ENCODE data around the gene ACAP1.
"Not testable (repeated sequence)": the region's sequence is repeated elsewhere in the genome, so short reads cannot be mapped to it uniquely, and the experiment has no call there.

The ACAP1 gene

DNA sequence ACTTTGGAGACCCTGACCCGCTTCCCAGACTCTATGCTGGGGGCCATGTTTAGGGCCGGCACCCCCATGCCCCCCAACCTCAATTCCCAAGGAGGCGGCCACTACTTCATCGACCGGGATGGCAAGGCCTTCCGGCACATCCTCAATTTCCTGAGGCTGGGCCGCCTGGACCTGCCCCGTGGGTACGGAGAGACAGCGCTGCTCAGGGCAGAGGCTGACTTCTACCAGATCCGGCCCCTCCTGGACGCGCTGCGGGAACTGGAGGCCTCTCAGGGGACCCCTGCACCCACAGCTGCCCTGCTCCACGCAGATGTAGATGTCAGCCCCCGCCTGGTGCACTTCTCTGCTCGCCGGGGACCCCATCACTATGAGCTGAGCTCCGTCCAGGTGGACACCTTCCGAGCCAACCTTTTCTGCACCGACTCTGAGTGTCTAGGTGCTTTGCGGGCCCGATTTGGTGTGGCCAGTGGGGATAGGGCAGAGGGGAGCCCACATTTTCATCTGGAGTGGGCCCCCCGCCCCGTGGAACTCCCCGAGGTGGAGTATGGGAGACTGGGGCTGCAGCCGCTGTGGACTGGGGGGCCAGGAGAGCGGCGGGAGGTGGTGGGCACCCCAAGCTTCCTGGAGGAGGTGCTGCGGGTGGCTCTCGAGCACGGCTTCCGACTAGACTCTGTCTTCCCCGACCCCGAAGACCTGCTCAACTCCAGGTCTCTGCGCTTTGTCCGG lies 16.7 kb downstream of the ACAP1 start:
- Histone ChIP-seq H3K4me1 (peaks cover 39 to 67% (median 54%) of the 10 kb centered on the region in 10 experiments), H4K20me1 (peaks cover 0 to 54% (median 7%) of the 10 kb centered on the region in 11 experiments; a peak in 8 of 22 replicates), H3K9me3 (replicated peaks in 1 of 11) (no peaks in the 10 kb centered on the region), H3K36me3 (peaks cover 0 to 9% (median 7%) of the 10 kb centered on the region in 11 experiments; a peak in 12 of 22 replicates), H3K4me2 (peak overlapping the region; percentile 92 to 100 (median 99)), H3K27me3 (no peaks in the 10 kb centered on the region), H3K27ac (peak overlapping the region in 1 of 11 experiments; percentile 71; a peak in 1 of 22 replicates), H3K4me3 (peak overlapping the region; percentile 66 to 87 (median 79); a peak in 19 of 20 replicates), H3K9ac (peak overlapping the region; percentile 71 to 85 (median 82); a peak in 19 of 22 replicates)
- no peak for TF ChIP-seq Cebpa-rat (IDR thresholded peaks at IDR 0.05)

- no peak for TF ChIP-seq Cebpa-rat (IDR thresholded peaks at IDR 0.05)
- peaks cover 39 to 62% (median 53%) of the 10 kb centered on the region in 10 experiments for H3K4me1 ChIP-seq
- H3K36me3 ChIP-seq, result no peaks in the 10 kb centered on the region
- H3K4me3 ChIP-seq, result no peak overlapping the region
- peak overlapping the region in 10 of 11 experiments; percentile 6 to 99 (median 96); a peak in 15 of 22 replicates for H3K4me2 ChIP-seq
- H3K27me3 ChIP-seq, result no peaks in the 10 kb centered on the region
- H3K9me3 ChIP-seq (replicated peaks in 1 of 11), result no peaks in the 10 kb centered on the region
- peak overlapping the region in 2 of 11 experiments; percentile 81 to 82; a peak in 2 of 22 replicates for H3K9ac ChIP-seq
- H4K20me1 ChIP-seq, result peaks cover 0 to 41% (median 7%) of the 10 kb centered on the region in 11 experiments; a peak in 7 of 22 replicates
- H3K27ac ChIP-seq, result no peak overlapping the region
Observed at GRCh38 chr17:7354262-7354843, 18.0 kb downstream of the ACAP1 start.

GRCh38 chr17:7355053-7355452 lies 18.7 kb downstream of the ACAP1 start, which contains the start of gene TMEM95:
Gene TMEM95, plus strand, starts transcription at chr17:7355156. Its CDS starts 49 bp downstream, at chr17:7355205.
- H4K20me1 ChIP-seq, result peaks cover 0 to 36% (median 5%) of the 10 kb centered on the region in 11 experiments; a peak in 5 of 22 replicates
- no peak for TF ChIP-seq Cebpa-rat (IDR thresholded peaks at IDR 0.05)
- no peaks in the 10 kb centered on the region for H3K27me3 ChIP-seq
- no peaks in the 10 kb centered on the region for H3K36me3 ChIP-seq
- peak within 1 kb of the TSS in 6 of 11 experiments; percentile 11 to 84 (median 62); a peak in 4 of 22 replicates for H3K9ac ChIP-seq
- peak within 1 kb of the TSS; percentile 6 to 100 (median 97); a peak in 18 of 22 replicates for H3K4me2 ChIP-seq
- no peaks in the 10 kb centered on the region for H3K9me3 ChIP-seq (replicated peaks in 1 of 11)
- no peak within 1 kb of the TSS; a peak in 1 of 20 replicates for H3K4me3 ChIP-seq
- H3K4me1 ChIP-seq, result peaks cover 33 to 55% (median 46%) of the 10 kb centered on the region in 10 experiments
- no peak within 1 kb of the TSS for H3K27ac ChIP-seq

DNA sequence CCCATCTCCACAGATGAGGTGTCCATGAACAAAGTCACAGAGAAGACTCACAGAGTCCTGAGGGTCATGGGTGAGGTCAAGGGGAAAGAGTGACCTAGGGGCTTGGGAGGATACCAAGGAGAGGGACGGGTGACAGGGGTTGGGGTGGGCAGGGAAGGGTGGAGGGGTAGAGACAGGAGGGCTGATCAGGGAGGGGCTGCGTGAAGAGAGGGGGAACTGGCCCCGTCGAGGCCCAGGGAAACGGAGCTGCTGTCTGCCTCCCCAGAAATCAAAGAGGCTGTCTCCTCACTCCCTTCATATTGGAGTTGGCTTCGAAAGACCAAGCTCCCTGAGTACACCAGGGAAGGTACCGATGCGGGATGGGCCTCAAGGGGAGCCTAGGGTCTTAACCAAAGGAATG lies 19.2 kb downstream of the ACAP1 start:
- Histone ChIP-seq H3K9ac (0 out of 22 replicates have a peak overlapping the region, but pooled peaks of 1 of the 11 experiments have one; percentile 44), H3K36me3 (no peaks in the 10 kb centered on the region), H3K4me2 (peak overlapping the region in 8 of 11 experiments; percentile 2 to 98 (median 34); a peak in 12 of 22 replicates), H3K9me3 (replicated peaks in 1 of 11) (no peaks in the 10 kb centered on the region), H3K27me3 (no peaks in the 10 kb centered on the region), H3K4me3 (no peak overlapping the region), H3K4me1 (peaks cover 33 to 51% (median 43%) of the 10 kb centered on the region in 10 experiments), H4K20me1 (peaks cover 0 to 36% (median 5%) of the 10 kb centered on the region in 11 experiments; a peak in 5 of 22 replicates), H3K27ac (no peak overlapping the region)
- TF ChIP-seq Cebpa-rat (IDR thresholded peaks at IDR 0.05), result no peak

- Histone ChIP-seq H3K9ac (no peak overlapping the region), H3K27ac (no peak overlapping the region), H3K4me1 (peaks cover 27 to 45% (median 38%) of the 10 kb centered on the region in 10 experiments), H3K4me3 (no peak overlapping the region), H4K20me1 (peaks cover 0 to 32% (median 5%) of the 10 kb centered on the region in 11 experiments; a peak in 5 of 22 replicates), H3K9me3 (replicated peaks in 1 of 11) (no peaks in the 10 kb centered on the region), H3K4me2 (peak overlapping the region in 8 of 11 experiments; percentile 2 to 98 (median 30); a peak in 10 of 22 replicates), H3K27me3 (no peaks in the 10 kb centered on the region), H3K36me3 (no peaks in the 10 kb centered on the region)
- TF ChIP-seq Cebpa-rat (IDR thresholded peaks at IDR 0.05), result no peak
Observed at GRCh38 chr17:7356072-7356549, 19.8 kb downstream of the ACAP1 start.

GRCh38 chr17:7356756-7357155 lies 20.4 kb downstream of the ACAP1 start:
- no peaks in the 10 kb centered on the region for H3K36me3 ChIP-seq
- peaks cover 0 to 30% (median 5%) of the 10 kb centered on the region in 11 experiments; a peak in 5 of 22 replicates for H4K20me1 ChIP-seq
- H3K27ac ChIP-seq, result no peak overlapping the region
- H3K9ac ChIP-seq, result no peak overlapping the region
- H3K9me3 ChIP-seq (replicated peaks in 1 of 11), result no peaks in the 10 kb centered on the region
- H3K4me1 ChIP-seq, result peaks cover 25 to 41% (median 35%) of the 10 kb centered on the region in 10 experiments
- TF ChIP-seq Cebpa-rat (IDR thresholded peaks at IDR 0.05), result no peak
- no peak overlapping the region for H3K4me3 ChIP-seq
- H3K27me3 ChIP-seq, result no peaks in the 10 kb centered on the region
- H3K4me2 ChIP-seq, result no peak overlapping the region

DNA sequence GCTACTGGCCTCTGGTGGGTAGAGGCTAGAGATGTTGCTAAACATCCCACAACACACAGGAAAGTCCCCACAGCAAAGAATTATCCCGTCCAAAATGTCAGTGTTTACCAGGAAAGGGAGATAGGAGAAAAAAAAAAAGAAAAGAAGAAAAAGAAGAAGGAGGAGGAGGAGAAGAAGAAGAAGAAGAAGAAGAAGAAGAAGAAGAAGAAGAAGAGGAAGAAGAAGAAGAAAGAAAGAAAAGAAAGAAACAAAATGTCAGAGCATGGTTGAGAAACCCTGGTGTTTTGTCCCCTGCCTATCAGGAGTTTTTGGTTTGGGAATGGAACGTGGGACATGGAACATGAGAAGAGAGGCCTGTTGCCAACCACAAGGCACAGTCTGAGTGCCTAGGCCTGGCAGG lies 21.1 kb downstream of the ACAP1 start:
- no peak overlapping the region for H3K9ac ChIP-seq
- H3K4me1 ChIP-seq, result peaks cover 22 to 39% (median 34%) of the 10 kb centered on the region in 10 experiments
- H3K9me3 ChIP-seq (replicated peaks in 1 of 11), result no peaks in the 10 kb centered on the region
- H4K20me1 ChIP-seq, result peaks cover 0 to 30% (median 5%) of the 10 kb centered on the region in 11 experiments; a peak in 5 of 22 replicates
- H3K36me3 ChIP-seq, result no peaks in the 10 kb centered on the region
- H3K4me2 ChIP-seq, result no peak overlapping the region
- H3K27ac ChIP-seq, result no peak overlapping the region
- H3K4me3 ChIP-seq, result no peak overlapping the region
- no peaks in the 10 kb centered on the region for H3K27me3 ChIP-seq
- no peak for TF ChIP-seq Cebpa-rat (IDR thresholded peaks at IDR 0.05)

- Histone ChIP-seq H3K4me1 (no peaks in the 10 kb centered on the region; a peak in 1 of 20 replicates), H3K4me3 (no peak overlapping the region), H3K9ac (no peak overlapping the region), H3K27me3 (no peaks in the 10 kb centered on the region), H3K36me3 (no peaks in the 10 kb centered on the region), H3K27ac (no peak overlapping the region), H3K9me3 (replicated peaks in 1 of 11) (no peaks in the 10 kb centered on the region), H3K4me2 (no peak overlapping the region), H4K20me1 (no peaks in the 10 kb centered on the region)
- no peak for TF ChIP-seq Cebpa-rat (IDR thresholded peaks at IDR 0.05)
Observed at GRCh38 chr17:7361906-7362305, 25.6 kb downstream of the ACAP1 start.

DNA sequence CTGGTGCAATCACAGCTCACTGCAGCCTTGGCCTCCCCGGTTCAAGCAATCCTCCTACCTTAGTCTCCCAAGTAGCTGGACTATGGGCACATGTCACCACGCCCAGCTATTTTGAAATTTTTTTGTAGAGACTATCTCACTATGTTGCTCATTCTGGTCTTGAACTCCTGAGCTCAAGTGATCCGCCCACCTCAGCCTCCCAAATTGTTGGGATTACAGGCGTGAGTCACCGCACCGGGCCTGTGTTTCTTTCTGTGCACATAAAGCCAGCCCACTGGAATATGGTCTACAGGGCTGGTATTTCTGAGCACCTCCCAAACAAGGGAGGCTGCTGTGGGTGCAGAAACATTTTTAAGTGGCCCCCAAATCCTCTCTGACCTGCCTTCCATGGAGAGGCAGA lies 27.0 kb downstream of the ACAP1 start:
- TF ChIP-seq Cebpa-rat (IDR thresholded peaks at IDR 0.05), result no peak
- H4K20me1 ChIP-seq, result no peaks in the 10 kb centered on the region
- no peaks in the 10 kb centered on the region for H3K9me3 ChIP-seq (replicated peaks in 1 of 11)
- H3K4me1 ChIP-seq, result peaks cover 0 to 4% (median 3%) of the 10 kb centered on the region in 10 experiments; a peak in 11 of 20 replicates
- H3K4me2 ChIP-seq, result no peak overlapping the region
- no peaks in the 10 kb centered on the region for H3K36me3 ChIP-seq
- no peaks in the 10 kb centered on the region for H3K27me3 ChIP-seq
- H3K27ac ChIP-seq, result no peak overlapping the region
- no peak overlapping the region for H3K9ac ChIP-seq
- H3K4me3 ChIP-seq, result no peak overlapping the region

DNA sequence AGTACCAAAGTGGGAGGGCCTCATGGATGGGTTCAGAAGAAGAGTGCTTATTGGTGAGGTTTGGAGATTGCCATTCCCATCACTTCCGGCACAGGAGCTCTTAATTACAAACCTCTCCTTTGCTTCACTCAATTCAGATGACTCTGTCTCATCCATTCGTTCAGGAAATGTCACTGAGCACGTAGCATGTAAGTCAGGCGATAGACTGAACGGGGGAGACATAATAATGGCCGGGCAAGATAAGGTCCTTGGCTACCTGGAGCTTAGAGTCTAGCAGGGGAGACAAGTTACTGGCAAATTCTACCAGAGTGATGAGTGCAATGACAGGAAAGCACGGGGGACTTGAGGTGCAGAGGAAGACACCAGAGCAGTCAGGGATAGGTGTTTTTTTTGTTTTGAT lies 29.6 kb downstream of the ACAP1 start:
- H3K36me3 ChIP-seq; H3K9ac ChIP-seq; H4K20me1 ChIP-seq; H3K4me2 ChIP-seq; H3K27ac ChIP-seq; H3K27me3 ChIP-seq; H3K9me3 ChIP-seq (replicated peaks in 1 of 11); H3K4me3 ChIP-seq: not testable (repeated sequence)
- H3K4me1 ChIP-seq, result peaks cover 0 to 13% (median 5%) of the 10 kb centered on the region in 10 experiments; a peak in 12 of 20 replicates
